Loucy (cell line): ENCODE results near the gene SAMD1.

Experiments used
- CTCF ChIP-seq: fragments of 200-600 bp; sonication (generic); conservative IDR thresholded peaks from 2 replicates; pipeline ENCODE4 v1.5.1; 2014; ENCODE audit warnings: mild to moderate bottlenecking, antibody characterized with exemption, low read length
- EZH2phosphoT487 ChIP-seq: fragments of 200-600 bp; IDR thresholded peaks from 2 replicates; pipeline ENCODE4 v1.6.1; 2018; ENCODE audit warnings: antibody characterized with exemption, mild to moderate bottlenecking, moderate library complexity, borderline replicate concordance

- TF ChIP-seq CTCF: no peak
- no peak for TF ChIP-seq EZH2phosphoT487
Measured at GRCh38 chr19:14056069-14056666, 34.4 kb downstream of the SAMD1 start.
